ENCODE data around the gene POC1B.

The POC1B gene

DNA sequence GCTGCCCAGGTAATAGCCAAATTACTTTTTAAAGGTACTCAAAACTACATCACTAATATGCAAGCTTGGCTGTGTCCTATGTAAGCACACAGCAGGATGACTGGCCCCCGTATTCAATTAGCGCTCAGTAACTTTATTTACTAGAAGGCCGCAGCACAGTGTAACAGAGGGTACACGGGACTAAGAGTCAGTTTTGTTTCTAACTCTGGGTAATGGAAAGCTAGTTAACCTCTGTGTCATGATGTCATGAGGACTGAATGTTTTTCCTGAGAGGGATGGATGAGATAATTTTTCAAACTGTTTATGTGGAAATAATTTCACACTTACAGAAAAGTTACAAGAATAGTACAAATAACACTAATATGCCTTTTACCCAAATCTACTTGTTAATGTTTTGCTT, 28.4 kb downstream of the POC1B start:
- DNase-seq (ENCODE audit: low read depth in 2 of 2) = no peak

DNA sequence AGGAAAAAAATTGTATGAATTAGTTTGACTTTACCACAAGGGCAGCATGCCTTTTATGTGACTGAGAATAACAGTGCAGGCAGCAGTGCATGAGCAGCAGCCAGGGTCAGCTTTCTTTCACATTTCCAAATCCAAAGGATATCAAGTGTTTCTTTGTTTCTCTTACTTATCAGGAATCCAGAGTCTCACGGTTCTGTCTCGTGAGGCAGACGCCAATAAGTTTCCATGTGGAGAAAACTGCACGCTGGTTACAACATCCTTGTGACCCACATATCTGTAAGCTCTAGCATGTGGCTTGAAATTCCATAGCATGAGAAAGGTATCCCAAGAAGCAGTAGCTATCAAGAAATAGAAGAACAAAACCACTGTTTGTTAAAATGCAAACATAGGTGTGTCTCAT, 28.8 kb downstream of the POC1B start:
- DNase-seq (ENCODE audit: low read depth in 2 of 2) = no peak

DNA sequence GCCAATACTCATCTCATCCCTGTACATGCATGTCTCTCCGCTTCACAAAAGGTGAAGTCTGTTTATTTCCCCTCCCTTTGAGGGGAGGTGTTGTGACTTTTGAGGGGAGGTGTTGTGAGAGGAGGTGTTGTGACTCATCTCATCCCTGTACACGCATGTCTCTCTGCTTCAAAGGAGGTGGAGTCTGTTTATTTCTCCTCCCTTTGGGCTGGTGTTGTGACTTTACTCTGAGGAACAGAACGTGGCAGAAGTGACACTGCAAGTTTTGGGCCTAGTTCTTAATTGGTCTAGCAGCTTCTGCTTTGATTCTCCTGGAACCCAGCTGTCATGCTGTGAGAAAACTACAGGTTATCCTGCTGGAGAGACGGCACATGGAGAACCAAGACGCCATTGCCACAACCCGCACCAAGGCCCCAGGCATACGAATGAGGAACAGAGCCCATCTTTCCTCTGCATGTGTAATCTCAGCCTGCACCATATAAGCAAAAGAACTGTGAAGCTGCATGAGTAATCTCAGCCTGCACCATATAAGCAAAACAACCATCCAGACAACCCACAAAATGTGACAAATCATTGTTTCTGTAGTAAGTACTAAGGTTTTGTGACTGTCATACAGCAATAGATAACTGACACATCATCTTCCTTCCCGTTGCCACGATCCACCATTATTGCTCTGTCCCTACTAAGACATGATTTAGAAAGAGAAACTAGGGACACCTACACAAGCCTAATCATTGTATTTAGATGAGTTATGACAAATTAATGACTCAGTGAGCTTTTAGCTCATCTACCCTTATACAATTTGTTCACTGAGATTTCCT, 31.2 kb downstream of the POC1B start:
- no peak for DNase-seq (ENCODE audit: low read depth in 2 of 2)

DNA sequence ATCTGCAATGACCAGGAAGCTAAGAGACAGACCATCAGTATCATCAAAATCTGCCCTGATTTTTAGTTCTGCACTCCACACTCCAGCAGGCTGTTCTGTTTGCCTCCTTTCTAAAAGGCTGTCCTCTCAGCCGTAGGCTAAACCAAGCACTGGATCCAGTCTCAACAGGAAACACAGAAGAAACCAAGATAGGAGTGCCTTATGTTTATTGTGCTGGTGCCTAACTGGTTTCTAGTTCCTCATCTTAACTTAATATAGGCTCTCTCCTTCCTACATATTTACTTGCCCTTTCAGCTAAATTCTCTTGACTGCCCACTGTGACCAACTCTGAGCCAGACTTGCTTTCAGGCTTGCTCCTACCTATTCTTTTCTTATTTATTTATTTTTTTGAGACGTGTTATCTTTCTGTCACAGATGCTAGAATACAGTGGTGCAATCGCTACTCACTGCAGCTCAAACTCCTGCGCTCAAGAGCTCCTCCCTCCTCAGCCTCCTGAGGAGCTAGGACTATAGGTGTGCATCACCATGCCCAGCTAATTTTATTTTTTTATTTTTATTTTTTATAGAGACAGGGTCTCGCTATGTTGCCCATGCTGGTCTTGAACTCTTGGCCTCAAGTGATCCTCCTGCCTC, 32.1 kb downstream of the POC1B start:
- DNase-seq (ENCODE audit: low read depth in 2 of 2) = no peak

DNA sequence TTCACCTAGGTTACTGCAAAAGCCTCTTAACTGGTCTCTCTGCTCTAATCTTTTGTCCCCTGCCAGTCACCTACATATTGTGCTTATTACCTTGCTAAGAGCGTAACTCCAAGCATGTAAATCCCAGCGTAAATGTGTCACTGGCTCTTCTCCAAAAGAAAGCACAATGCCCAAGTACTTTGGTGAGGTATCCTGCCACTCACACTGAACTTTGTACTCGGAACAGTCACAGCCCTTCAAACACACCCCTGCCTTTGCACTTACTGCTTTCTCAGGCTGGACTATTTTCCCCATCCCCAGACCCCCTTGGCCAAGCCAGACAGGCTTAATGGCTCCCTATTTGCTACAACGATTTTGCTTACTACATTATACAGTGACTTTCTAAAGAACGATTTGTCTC, 33.0 kb downstream of the POC1B start:
- no peak for DNase-seq (ENCODE audit: low read depth in 2 of 2)

DNA sequence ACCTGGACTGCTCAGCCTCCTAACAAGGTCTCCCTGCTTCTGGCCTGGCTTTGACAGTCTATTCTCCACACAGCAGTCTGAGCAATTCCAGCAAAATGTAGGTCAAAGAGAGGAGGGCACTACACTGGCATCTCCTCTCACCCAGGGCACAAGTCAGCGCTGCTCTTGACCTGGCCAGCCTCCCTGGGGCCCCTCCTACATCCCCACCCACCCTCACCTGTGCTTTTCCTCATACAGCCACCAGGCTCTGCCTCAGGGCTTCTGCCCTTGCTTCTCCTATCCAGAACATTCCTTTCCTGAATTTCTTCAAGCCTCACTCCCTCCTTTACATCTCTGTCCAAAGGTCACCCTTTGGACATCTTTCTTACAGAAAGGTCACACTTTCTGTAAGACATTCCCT, 34.9 kb downstream of the POC1B start:
- DNase-seq (ENCODE audit: low read depth in 2 of 2) = no peak

DNA sequence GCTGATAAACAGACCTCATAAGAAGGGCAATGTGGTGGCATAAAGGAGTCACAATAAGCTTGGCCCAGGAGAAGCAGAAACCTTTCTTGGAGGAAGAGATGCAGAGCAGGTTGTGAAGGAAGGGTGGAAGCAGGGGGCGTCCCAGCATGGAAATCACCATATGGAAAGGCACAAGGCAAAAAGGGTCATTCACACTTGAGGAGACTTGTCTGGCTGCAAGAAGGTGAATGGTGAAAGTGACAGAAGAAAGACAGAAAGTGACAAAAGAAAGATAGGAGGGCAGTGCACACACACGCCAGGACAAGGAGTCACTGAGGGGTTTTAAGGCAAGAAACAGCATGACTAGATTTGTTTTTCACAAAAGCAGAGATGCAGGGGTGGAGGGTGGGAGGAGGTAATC, 39.6 kb downstream of the POC1B start:
- no peak for DNase-seq (ENCODE audit: low read depth in 2 of 2)

DNA sequence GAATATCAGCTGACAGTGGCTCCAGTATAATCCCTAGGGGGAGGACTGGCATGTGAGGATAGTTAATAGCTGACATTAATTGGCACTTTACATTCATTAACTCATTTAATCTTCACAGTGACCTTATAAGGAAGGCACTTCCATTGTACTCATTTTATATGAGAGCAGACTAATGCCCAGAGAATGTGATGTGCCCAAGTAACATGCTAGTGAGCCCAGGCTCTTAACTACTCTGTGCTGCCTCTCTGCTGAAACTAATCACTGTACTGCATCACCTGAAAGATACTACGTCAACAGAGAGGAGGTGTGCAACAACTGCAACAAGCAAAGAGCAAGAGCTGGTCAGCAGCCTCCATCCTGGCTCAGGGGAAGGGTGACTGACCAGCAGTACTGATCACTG, 41.4 kb downstream of the POC1B start:
- no peak for DNase-seq (ENCODE audit: low read depth in 2 of 2)

DNA sequence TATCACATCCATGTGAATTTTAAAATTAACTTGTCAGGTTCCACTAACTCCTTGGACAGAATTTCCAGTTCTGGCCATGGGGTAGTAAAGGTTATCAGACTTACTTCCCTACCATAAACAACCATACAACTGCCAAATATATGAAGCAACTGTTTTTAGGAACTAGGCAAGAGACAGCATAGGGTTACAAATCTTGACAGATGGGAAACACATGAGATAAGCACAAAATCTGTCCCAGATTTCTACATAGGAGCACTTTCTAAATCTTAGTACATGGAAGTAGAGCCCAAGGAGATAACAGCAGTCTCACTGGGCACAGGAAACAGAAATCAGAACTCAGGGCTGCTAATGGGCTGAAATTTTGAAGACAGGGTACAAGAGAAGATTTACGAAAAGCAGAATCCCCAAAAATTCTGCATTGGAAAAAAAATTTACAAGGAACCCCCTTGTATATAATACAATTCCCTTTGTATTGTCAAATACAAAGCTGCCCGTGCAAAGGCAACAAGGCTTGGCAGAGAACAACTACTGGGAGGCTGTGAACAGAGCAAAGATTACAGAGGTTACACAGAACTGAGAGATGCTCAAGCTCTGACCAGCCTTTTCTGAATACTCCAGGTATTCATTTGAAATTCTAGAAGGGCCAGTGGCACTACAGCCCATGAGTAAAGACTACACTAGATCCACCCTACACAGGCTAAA, 44.5 kb downstream of the POC1B start:
- DNase-seq (ENCODE audit: low read depth in 2 of 2) = no peak

DNA sequence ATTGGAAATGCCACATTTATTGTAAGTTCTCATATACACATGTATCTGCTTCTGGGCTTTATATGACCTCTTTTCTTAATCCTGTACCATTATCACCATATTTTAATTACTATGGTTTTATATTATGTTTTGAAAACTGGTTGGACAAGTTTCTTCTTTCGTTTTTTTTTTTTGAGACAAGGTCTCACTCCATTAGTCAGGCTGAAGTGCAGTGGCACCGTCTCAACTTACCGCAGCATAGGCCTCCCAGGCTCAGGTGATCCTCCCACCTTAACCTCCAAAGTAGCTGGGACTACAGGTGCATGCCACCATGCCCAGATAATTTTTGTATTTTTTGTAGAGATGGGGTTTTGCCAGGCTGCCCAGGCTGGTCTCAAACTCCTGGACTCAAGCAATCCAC, 45.9 kb downstream of the POC1B start:
- no peak for DNase-seq (ENCODE audit: low read depth in 2 of 2)

DNA sequence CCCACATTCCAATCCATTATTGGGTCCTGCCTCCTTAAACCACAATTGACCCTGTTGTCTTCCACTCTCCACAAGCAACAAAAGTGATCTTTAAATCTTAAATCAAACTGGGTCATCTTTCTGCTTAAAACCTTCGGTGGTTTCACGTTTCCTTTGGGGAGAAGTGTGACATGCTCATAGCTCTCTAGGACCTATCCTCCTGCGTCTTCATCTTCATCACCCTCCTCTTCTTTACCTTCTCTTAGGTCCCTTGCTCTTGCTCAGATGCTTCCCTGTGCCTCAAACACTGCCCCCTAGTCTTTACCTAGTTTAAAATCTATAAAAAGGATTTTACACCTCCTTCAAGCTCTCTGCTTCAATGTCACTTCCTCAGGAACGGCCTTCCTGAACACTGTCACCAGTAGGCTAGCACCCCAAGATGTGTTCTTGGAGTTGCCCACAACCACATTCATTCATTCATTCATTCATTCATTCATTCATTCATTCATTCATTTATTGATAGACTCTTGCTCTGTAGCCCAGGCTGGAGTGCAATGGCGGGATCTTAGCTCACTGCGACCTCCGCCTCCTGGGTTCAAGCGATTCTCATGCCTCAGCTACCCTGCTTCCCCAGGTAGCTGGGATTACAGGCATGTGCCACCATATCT, 48.1 kb downstream of the POC1B start:
- no peak for DNase-seq (ENCODE audit: low read depth in 2 of 2)

DNA sequence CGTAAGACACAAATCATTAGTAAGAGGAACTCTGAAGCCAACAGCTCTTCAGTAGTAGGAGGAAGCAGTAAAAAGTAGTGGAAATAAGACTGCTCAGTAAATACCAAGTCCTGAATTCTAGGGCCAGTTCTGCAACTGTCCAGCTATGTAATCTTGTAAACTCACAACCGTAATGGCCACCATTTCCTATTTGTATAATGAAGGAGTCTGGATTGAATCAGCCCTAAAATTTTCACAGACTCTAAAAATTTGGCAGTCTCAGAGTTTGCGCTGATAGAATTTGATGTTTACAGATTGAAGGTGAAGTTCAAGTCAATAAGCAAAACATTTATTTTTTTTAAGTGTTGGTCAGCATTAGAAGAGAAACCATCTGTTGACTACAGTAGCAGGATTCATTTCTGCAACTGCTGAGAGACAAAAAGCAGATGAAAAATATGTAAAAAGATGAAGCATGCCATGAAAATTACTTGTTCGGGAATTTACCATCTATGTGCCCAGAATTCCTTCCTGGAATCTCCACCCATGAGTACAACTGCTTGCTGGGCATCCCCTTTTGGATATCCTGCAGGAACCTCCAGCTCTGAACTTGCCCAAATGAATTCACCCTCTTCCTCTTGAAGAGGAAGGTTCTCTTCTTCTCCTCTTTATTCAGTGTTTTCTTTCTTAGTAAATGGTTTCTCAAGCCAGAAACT, 48.8 kb downstream of the POC1B start:
- no peak for DNase-seq (ENCODE audit: low read depth in 2 of 2)

DNA sequence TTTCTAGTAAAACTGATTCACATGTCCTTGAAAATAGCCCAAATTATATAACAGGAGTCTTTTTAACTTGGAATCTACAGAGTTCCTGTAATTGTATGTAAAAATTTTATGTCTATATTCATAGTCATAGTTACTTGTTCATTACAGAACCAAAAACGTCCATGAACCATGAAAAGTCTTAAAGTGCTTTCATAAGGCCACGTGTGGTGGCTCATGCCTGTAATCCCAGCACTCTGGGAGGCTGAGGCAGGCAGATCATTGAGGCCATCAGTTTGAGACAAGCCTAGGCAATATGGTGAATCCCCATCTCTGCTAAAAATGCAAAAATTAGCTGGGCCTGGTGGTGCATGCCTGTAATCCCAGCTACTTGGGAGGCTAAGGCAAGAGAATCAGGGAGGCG, 49.6 kb downstream of the POC1B start:
- DNase-seq (ENCODE audit: low read depth in 2 of 2) = no peak

DNA sequence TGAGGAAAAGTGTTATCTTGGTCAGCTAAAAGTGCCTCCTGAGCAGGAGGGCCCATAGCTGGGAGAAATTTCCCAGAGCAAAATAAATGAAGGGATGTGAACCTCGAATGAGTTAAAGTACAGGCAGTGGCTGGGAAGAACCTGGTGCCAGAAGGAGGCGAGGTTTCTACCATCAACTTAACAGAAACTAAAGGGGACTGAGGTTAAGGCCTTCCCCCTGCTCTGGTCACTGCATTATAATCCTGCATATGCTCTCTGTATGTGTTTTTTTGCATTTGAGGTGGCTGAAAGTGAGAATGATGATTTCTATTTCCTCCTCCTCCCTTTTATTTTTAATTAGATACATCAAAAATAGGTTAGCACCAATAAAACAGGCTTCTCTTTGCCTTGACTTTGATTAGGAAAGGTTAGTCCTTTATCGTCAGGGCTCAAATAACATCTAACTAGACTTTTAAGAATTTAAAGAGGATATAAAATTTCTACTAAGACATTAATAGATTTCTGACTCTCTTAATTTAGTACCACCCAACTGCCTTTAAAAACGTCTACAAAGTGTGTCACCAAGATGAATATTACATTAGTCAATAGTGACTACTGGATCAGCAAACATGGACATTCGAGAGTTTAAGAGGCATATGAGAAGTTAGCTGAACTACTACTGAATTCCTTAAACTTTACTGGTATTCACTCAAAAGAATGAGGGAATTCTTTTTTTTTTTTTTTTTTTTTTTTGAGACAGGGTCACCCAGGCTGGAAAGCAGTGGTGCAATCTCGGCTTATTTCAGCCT, 50.5 kb downstream of the POC1B start:
- no peak for DNase-seq (ENCODE audit: low read depth in 2 of 2)

DNA sequence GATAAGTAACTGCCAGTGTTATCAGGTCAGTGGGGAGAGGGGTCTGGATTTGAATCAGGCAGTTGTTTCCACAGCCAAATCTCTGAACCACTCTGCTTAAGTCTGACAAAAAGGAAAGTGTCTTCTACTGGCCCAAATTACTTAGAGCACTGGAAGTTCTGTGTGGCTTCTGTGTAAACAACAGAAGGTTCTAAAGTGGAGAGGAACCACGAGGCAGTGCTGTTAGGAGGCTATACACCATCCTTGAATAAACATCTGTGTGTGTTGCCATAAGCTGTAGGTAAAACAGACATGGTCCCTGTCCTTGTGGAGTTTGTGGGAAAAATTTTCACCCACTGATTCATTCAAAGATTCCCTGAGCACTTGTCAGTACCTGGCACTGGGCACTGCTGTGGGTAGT, 51.2 kb downstream of the POC1B start:
- no peak for DNase-seq (ENCODE audit: low read depth in 2 of 2)

DNA sequence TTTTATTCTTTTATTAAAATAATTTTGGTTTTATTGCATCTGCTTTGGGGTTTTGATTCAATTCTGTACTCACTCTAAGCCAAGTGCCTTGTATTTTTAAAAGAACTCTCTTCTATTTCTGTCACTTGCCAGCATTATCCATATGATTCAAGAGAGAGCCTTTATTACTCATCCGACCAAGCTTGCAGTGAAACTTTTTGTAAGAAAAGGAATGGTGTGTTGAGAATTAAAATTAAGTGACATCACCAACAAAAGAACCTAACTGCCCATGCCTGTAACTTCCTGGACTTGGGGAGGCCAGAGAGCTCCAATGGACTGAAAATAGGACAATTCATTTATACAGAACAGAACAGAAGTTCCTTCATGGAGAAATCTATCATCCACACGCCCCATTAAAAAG, 53.3 kb downstream of the POC1B start:
- DNase-seq (ENCODE audit: low read depth in 2 of 2) = no peak

DNA sequence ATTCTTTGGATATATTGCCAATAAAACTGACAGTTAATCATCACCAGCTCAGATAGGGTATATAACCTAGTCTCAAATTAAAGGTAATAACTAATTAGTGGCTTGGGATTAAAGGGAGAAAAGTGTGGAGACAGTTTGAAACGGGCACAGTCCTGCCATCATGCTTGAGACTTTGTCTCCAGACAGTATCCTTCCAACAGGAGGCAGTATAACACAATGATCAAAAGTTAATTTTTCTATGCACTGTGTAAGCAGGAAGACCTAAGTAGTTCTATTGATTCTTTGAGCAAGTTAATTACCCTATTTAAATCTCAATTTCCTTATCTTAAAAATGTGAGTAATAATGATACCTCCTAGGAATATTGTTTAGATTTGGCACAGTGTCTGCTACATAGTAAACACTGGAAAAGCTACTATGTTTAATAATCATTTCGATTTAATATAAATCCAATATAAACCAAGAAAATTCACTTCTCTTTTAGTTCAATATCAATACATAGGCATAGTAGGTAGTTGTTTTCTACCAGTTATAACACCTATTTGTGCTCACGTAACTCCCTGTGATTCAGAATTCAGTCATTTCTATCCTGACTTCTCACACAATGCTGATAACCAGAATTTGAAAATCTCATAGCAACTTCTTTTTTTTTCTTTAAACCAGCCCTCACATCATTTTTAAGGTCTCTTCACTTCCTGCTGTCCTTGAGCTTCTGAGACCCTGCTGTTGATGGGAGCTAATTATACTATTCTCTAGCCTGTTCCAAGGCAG, 54.9 kb downstream of the POC1B start:
- DNase-seq (ENCODE audit: low read depth in 2 of 2) = no peak

DNA sequence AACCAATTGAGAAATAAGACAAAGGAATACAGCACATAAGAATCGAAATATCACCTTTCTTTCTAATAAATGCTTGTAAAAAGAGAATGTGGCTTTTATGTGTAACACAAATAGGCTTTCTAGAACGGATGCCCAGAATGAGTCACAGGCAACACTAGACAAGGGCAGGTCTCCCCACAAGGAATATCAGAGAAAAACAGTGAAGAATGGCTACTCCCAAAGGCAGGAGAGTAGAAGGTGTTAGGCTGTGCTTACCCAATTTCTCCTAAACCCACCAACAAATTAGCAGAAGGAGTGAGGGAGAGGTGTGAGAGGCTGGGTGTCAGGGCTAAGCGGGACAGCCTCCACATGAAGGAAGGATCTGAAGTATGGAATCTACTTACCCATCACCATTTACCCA, 56.5 kb downstream of the POC1B start:
- no peak for DNase-seq (ENCODE audit: low read depth in 2 of 2)

DNA sequence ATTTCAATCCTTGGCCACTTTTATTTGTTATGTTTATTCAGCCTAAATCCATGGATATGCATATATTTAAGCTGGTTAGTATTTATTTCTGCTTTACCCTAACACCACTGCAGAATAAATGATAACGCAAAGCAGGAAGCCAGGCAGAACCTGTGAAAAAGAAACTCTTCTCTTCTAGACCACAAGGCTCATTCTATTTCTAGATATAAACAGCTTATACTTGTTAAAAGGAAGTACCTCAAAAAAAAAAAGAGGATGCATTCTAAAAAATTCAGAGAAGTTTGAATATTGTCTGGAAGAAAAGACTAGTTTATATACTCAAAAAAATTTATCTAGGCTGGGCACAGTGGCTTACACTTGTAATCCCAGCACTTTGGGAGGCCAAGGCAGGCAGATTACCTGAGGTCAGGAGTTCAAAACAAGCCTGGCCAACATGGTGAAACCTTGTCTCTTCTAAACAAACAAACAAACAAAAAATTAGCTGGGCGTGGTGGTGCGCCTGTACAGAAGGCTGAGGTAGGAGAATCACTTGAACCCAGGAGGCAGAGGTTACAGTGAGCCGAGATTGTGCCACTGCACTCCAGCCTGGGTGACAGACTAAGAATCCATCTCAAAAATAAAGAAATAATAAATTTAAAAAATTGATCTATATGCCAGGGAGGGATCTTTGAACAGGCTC, 57.1 kb downstream of the POC1B start:
- DNase-seq (ENCODE audit: low read depth in 2 of 2) = no peak

DNA sequence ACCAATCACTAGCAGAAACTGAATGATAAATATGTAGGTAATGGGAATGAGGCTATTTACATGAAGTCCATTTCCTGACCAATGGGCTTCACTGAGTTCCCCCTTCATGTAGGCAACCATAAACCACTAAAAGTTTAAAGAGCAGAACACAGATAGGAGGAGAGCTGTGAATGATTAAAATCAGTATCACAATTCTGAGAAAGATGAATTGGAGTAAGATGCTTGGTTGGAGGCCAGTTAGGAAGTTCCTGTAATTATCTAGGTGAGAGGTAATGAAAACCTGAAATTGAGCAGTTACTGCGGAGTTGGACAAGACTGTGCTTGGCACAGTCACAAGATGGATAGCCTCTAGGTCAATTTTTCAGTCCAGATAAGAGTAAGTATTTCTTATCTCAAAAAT, 57.8 kb downstream of the POC1B start:
- DNase-seq (ENCODE audit: low read depth in 2 of 2) = no peak
